ENCODE measurements around the gene MPV17.

Gene MPV17

GRCh38 chr2:27322766-27323595, at the start of gene MPV17:
TSS of gene MPV17 (minus strand) at chr2:27323097. CDS start at chr2:27322517, 580 bp downstream.
- peaks cover 20% of the 10 kb centered on the region for H3K36me3 ChIP-seq (replicated peaks; ENCODE audit: low read depth, low read length)
- TF ChIP-seq EZH2phosphoT487 (IDR thresholded peaks at IDR 0.05; ENCODE audit: low read depth) (no peak), CTCF (IDR thresholded peaks at IDR 0.05; ENCODE audit: low read depth, low read length) (no peak)
- H3K4me2 ChIP-seq (ENCODE audit: low read length) = peak within 1 kb of the TSS; percentile 93
- H2AFZ ChIP-seq (ENCODE audit: low read depth, low read length) = peak within 1 kb of the TSS; percentile 76; the same call in 1 of the 2 replicates
- H3K4me1 ChIP-seq (ENCODE audit: low read length) = peaks cover 14% of the 10 kb centered on the region
- H3K9me3 ChIP-seq (ENCODE audit: insufficient read depth, low read length) = no peaks in the 10 kb centered on the region
- H3K27me3 ChIP-seq (ENCODE audit: low read depth, low read length) = no peaks in the 10 kb centered on the region
- H3K27ac ChIP-seq (ENCODE audit: low read length) = peak within 1 kb of the TSS; percentile 70
- H3K79me2 ChIP-seq (ENCODE audit: low read length) = peaks cover 29% of the 10 kb centered on the region
- H4K20me1 ChIP-seq (ENCODE audit: insufficient read depth, low read length) = no peaks in the 10 kb centered on the region
- peak within 1 kb of the TSS; percentile 98 for H3K9ac ChIP-seq (ENCODE audit: low read length)
- H3K4me3 ChIP-seq (ENCODE audit: low read length) = peak within 1 kb of the TSS; percentile 96

- Histone ChIP-seq H3K9ac (ENCODE audit: low read length) (peak overlapping the region; percentile 95), H3K4me1 (ENCODE audit: low read length) (peaks cover 16% of the 10 kb centered on the region), H3K27ac (ENCODE audit: low read length) (peak overlapping the region; percentile 65), H3K36me3 (replicated peaks; ENCODE audit: low read depth, low read length) (peaks cover 33% of the 10 kb centered on the region), H4K20me1 (ENCODE audit: insufficient read depth, low read length) (no peaks in the 10 kb centered on the region), H3K79me2 (ENCODE audit: low read length) (peaks cover 43% of the 10 kb centered on the region), H3K4me3 (ENCODE audit: low read length) (peak overlapping the region; percentile 93), H3K9me3 (ENCODE audit: insufficient read depth, low read length) (no peaks in the 10 kb centered on the region), H3K27me3 (ENCODE audit: low read depth, low read length) (no peaks in the 10 kb centered on the region), H2AFZ (ENCODE audit: low read depth, low read length) (no peak overlapping the region; the same call in 1 of the 2 replicates), H3K4me2 (ENCODE audit: low read length) (peak overlapping the region; percentile 94)
- no peak for TF ChIP-seq EZH2phosphoT487 (IDR thresholded peaks at IDR 0.05; ENCODE audit: low read depth)
- TF ChIP-seq CTCF (IDR thresholded peaks at IDR 0.05; ENCODE audit: low read depth, low read length) = no peak
Observed at GRCh38 chr2:27370816-27371620, 48.1 kb upstream of the MPV17 start.

- TF ChIP-seq EZH2phosphoT487 (IDR thresholded peaks at IDR 0.05; ENCODE audit: low read depth) (no peak), CTCF (IDR thresholded peaks at IDR 0.05; ENCODE audit: low read depth, low read length) (peak; percentile 73)
- Histone ChIP-seq H3K4me3 (ENCODE audit: low read length) (peak within 1 kb of the TSS; percentile 93), H3K4me1 (ENCODE audit: low read length) (peaks cover 16% of the 10 kb centered on the region), H3K27ac (ENCODE audit: low read length) (peak within 1 kb of the TSS; percentile 65), H4K20me1 (ENCODE audit: insufficient read depth, low read length) (no peaks in the 10 kb centered on the region), H2AFZ (ENCODE audit: low read depth, low read length) (no peak within 1 kb of the TSS; the same call in 1 of the 2 replicates), H3K27me3 (ENCODE audit: low read depth, low read length) (no peaks in the 10 kb centered on the region), H3K4me2 (ENCODE audit: low read length) (peak within 1 kb of the TSS; percentile 96), H3K9ac (ENCODE audit: low read length) (peak within 1 kb of the TSS; percentile 95), H3K79me2 (ENCODE audit: low read length) (peaks cover 43% of the 10 kb centered on the region), H3K36me3 (replicated peaks; ENCODE audit: low read depth, low read length) (peaks cover 26% of the 10 kb centered on the region), H3K9me3 (ENCODE audit: insufficient read depth, low read length) (no peaks in the 10 kb centered on the region)
Observed at GRCh38 chr2:27370026-27370815, 47.3 kb upstream of the MPV17 start, which contains the start of the genes EIF2B4 and SNX17. TSS of gene EIF2B4 (minus strand) at chr2:27370338. CDS start at chr2:27370314, 24 bp downstream. TSS of gene SNX17 (plus strand) at chr2:27370616. CDS start at chr2:27370744, 128 bp downstream.
